NCI-H774 (cell line): Measurements from ENCODE around the gene ITPKB.

ENCODE experiments used
- DNase-seq: peaks from one replicate; lab custom pipeline; 2025; lab: John Stamatoyannopoulos, UW

ITPKB gene

DNA sequence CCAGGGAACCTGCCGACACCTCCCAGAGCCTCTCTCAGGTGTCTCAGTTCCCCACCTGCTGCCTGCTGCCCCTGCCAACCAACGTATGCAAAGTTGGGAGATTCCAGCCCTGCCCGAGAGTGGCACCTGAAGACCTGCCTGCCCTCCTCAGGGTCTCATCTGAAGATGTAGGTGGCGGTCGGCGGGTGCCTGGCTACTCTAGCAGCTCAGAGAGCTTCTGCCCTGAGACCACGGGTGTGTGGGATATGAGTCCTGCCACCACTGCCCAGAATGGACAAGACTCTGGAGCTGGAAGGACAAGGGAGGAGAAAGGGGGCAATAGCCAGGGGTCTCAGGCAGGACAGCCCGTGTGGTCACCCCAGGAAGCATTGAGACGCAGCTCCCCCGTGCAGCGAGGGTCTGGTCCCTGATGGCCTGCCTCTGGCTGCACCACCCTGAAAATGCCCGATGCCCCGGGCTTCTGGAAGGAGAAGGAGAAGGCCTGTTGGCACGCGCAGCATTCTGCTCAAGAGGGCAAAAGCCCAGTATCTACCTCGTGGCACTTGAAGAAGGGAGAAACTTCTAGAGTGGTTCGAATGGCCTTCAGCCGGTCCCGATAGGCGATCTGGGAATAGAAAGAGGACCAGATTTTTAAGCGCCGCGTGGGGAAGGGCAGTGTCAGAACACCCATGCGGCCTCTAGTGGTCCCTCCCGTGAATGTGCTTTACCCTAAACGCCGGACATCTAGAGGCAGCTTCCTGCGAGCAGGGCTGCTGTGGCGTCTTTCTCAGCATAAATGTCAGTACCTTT lies 101.7 kb downstream of the ITPKB start:
- DNase-seq: no peak

GRCh38 chr1:226636847-226637096 lies 102.3 kb downstream of the ITPKB start:
- no peak for DNase-seq

DNA sequence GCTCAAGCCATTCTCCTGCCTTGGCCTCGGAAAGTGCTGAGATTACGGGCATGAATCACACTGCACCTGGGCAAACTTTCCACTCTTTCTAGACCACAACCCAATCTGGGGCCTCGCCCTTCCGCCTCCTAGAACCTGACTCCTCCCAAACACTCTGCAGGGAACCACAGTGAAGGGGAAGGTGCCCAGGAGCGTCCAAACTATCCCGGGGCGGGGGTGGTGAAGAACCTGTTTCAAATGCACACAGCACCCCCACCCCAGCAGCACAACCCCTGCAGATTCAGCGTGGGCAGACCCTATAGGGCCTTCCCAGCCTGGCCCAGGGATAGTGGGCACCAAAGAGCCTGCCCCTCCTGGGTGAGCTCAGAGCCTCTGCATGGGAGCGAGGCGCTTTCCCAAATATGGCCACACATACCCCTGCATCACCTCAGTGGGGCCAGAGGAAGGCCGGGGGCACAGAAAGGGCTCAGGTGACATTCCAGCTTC lies 103.6 kb downstream of the ITPKB start:
- DNase-seq: no peak

DNA sequence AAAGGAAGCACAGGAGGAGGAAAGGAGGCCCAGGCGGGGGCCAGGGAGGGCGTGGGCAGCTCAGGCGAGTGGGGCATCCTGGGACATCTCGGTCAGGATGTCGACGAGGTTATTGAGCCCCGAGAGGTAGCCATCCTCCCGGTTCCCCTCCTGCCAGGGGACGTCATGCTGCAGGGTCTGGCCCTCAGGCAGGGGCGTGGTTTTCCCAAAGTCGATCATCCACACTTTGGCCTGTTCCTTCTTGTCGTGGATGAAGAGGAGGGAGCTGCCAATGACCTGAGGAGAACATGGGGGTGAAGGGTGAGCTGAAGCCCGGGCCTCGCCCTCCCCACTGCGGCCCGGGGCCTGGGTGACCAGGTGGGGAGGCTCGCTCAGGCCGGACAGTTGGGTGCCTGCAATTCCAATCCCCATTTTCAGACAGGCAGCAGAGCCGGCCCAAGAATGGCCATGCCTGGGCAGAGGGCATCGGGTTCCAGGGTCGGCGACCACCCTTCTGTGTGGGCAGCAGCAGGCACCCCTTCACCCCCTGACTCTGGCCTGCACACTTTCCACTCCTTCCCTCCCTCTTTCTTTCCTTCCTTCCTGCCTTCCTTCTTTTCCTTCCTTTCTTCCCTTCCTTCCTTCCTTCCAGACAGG lies 104.4 kb downstream of the ITPKB start:
- DNase-seq: no peak

DNA sequence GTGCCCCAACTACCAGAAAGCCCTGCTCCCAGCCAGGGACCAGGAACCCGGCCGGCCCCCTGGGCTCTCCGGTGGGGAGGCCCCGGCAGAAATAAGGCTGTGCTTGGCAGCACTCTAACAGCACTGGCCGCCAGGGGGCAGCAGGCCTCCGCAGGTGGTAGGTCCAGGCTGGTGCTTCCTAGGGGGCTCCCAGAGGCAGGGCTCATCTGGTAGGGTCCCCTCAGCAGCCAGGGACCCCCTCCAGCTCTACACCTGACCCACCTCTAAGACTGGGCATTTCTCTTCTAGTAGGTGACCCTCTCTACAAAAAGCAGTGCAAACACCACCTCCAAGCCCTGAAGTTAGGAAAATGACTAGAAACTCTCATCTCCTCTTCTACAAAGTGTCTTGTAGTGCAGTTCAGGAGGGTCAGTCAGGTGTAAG lies 104.9 kb downstream of the ITPKB start:
- peak; percentile 48 for DNase-seq

DNA sequence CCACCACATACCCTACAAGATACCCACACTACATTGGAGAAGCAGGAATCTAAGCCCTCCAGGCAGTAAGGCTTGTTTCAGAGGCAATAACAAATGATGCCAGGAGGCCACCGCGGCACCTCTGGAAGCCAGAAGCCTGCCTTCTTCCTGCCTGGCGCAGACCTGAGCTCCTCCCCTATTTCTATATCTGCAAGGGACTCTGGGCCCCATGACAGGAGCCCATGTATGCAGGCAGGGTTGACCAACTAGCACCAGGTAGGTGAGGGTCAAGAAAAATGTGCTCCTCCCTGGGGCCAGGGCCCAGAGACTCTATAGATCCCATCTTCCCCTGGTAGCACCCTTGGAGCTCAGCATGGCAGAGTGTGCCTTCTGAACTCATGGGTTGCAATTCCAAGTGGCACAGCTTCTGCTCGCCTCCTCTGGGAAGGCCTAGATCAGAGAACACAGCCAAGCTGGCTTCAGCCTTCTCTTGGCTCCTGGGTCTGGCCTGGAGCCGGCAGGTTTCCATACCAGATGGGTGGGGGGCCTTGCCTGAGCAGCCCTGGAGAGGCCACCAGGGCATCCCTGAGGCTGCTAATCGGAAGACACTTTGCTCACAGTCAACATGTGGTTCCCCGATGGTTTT lies 105.4 kb downstream of the ITPKB start:
- DNase-seq: no peak

DNA sequence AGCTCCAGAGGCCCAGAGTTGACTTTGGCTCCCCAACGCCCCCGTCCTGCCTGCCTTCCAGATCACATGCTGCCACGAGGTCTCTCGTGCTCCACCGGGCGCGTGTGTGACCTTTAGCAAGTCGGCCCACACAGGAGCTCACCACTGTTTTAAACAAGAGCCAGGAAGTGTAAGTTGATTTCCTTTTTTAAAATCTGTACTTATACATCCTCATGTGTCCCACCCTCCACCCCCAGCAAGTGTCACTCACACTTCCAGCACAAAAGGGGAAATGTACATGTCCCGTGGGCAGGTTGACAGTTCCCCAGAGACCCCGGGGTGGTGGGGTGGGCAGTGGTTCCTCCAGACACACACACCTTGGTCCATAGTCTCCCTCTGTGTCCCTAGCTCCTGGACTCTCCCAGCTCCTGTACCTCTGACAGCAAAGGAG lies 106.1 kb downstream of the ITPKB start:
- no peak for DNase-seq

DNA sequence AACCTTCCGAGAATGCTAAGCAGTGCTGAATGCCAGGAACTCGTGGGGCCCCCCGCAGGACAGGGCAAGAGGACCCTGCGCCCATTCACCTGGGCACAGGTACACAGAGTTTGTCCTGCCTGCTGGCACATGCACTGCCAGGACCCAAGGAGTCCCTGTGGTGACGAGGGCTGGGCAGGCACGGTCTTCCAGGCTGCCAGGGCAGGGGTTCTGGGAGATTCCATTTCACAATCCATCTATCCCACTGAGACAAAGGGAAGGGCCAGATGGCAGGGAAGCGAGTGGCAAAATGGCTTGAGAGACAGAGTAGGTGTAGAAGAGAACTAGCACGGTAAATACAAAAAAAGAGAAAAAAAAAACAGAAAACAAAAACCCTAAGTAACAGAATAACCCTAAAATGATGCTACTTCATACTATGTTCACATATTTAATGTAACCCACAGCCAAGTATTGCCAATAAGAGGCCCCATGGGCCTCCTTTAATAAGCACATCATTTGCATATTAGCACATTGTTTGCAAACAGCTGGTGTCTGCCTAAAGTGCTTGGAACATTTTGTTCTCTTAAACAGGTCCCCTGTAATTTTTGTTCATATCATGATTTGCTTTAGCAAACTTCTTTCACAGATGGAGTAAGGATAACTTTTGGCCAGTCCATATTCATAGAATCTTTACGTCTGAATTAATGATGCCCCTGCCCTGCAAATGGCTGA lies 106.8 kb downstream of the ITPKB start:
- DNase-seq: no peak

- DNase-seq: no peak
Measured at GRCh38 chr1:226631229-226632000, 107.7 kb downstream of the ITPKB start.

DNA sequence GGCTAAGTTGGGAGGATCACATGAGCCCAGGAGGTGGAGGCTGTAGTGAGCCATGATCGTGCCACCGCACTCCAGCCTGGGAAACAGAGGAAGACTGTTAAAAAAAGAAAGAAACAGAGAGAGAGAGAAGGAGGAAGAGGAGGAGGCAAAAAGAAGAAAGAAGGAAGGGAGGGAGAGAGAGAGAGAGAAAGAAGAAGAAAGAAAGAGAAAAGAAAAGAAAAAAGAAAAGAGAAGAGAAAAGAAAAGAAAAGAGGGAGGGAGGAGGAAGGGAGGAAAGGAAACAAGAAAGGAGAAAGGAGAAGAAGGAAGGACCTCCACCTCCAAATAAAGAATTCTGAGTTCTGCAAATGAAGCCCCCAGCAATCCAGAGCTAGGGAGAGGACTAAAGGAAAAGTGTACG lies 108.5 kb downstream of the ITPKB start:
- no peak for DNase-seq

GRCh38 chr1:226629896-226630550 lies 109.1 kb downstream of the ITPKB start:
- DNase-seq: no peak

DNA sequence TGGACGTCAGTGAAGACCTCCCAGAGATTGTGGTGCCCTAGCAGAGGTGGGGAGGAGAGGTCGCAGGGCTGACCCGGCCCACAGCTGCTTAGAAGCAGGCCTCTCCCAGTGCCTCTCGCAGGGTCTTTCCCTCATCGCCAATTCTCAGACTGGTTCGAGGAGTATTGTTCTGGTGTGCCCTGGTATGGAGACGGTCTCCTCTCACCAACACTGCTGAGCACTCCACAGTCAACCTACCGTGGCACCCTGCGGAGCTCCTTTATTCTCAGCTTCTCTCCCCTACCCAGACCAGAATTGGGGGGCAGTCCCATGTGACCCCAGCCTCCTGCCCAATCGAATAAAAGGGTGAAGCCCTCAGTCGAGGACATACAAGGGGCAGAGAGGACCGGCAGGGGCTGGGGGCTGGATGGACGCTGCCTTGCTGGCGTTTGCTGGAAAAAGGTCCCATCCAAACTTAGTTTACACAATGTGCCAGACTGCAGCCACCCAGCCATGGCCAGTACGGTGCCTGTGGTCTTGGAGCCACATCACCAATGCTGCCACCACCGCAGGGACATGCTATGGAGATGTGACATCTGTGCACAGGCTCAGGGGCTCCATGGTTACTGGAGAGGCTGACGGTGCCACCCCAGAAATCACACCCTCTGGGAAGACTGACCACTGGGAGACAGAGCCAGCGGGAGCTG lies 109.7 kb downstream of the ITPKB start:
- DNase-seq: no peak

- DNase-seq: peak; percentile 88
Measured at GRCh38 chr1:226628612-226629155, 110.4 kb downstream of the ITPKB start.

GRCh38 chr1:226627924-226628611 lies 111.0 kb downstream of the ITPKB start:
- no peak for DNase-seq

DNA sequence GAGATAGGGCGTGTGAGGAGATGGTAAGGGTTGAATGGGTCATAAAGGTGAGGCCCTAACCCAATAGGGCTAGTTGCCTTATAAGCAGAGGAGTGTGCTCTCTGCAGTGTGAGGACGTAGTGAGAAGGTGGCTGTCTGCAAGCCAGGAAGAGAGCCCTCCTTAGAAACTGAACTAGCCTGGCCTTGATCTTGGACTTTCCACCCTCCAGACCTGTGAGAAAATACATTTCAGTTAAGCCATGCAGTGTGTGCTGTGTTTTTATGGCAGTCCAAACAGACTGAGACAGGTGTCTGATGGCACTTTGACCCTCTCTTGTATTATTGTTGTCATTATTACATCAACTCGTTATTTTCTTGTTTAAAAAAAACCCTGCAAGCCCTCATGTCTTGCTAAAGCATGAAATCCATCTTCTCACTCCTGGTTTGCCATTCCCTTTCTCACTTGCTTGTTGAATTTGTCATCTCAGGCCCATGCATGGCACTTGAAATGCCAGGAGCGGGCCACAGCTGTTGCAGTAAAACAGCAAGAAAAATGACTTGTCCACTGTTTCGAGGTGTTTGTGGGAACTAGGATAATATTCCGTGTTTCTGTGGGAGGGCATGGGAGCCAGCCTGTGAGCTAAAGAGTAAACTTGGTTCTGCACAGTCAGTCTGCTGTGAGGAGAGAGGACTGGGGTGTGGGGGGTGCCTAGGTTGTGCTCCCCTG lies 111.9 kb downstream of the ITPKB start:
- peak; percentile 31 for DNase-seq

DNA sequence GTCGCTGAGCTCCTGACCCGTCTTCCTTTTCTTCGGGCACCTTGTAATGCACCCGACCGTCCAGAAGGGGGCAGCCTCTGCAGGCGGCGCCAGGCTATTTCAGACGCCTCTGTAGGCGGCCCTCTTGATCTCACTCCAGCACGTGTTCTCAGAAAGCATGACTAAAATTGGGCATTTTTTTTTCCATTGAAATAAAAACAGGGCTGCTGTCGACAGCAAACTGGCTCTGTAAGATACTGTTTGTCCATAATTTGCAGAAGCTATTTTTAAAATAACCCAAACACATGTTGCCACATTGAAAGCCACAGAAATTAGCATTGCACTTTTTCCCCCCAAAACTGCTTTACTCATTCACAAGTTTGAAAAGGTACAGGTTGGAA lies 112.5 kb downstream of the ITPKB start:
- no peak for DNase-seq

DNA sequence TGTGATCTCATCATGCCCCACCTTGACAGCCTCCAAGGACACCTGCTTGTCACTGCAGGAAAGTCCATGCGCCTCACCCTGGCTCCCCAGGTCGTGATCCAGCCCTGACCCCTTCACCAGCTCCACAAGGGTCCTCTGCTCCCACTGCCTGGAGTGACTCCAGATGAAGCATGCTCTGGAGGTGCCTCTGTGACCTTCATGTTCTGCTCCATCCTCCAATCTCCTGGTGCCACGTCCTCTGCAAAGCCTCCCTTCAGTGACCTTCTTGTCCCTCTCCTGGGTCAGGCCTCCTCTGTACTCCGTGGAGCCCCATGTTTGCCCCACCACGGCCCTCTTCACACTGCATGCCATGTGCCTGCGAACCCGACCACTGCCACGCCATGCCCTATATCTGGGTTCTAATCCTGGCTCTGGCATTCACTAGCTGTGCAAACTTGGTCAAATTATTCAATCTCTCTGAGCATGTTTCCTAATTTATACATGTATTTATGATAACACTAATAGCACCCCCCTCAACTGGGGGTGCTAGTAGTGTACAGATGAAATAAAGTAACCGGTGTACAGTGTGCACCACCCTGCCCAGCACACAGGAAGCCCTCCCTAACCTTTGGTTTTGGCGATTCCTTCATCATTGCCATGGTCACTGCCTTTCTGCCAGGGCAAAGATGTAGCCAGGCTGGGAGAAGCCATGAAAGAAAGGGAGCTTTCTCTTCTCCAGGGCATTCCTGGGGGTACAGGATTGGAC lies 113.1 kb downstream of the ITPKB start:
- no peak for DNase-seq

- DNase-seq: no peak
Measured at GRCh38 chr1:226625326-226625725, 113.8 kb downstream of the ITPKB start.

DNA sequence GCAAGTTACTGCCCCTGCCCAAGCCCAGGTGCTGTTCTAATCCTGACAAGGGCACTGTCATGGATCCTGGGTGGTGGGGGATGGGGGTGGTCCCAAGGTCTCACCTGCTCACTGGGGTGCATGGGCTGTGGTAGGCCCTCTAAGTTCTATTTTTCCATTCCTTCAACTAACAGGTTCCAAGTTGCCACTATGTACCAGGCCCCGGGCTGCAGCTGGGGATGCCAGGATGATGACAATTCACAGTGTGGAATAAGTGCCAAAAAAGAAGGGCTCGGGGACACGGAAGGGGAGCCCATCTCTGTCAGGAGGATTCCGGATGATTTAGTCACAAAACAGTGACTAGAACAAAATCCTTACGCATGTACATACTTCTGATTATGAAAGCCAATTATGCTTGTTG lies 114.6 kb downstream of the ITPKB start:
- no peak for DNase-seq
